Testis (tissue), 2 donors: ENCODE results near the gene MYCN.
"Not testable (repeated sequence)": the region's sequence is repeated elsewhere in the genome, so short reads cannot be mapped to it uniquely, and the experiment has no call there.

ENCODE experiments used
- POLR2A ChIP-seq: fragments of 450-650 bp; IDR thresholded peaks from one replicate; pipeline ENCODE4 v1.6.1; 2017; ENCODE audit warnings: antibody characterized with exemption, mild to moderate bottlenecking, moderate library complexity
- TF ChIP-seq, protein P1 (sequence below), 3 experiments: fragments of 450-650 bp in 2 of 3; fragments of 200-600 bp in 1 of 3; sonication (generic) in 1 of 3; IDR thresholded peaks; one replicate each; pipeline ENCODE4 v1.5.1; 2016 to 2019; ENCODE audit warnings: antibody characterized with exemption in 3 of 3, mild to moderate bottlenecking in 2 of 3, moderate library complexity in 1 of 3

DNA sequence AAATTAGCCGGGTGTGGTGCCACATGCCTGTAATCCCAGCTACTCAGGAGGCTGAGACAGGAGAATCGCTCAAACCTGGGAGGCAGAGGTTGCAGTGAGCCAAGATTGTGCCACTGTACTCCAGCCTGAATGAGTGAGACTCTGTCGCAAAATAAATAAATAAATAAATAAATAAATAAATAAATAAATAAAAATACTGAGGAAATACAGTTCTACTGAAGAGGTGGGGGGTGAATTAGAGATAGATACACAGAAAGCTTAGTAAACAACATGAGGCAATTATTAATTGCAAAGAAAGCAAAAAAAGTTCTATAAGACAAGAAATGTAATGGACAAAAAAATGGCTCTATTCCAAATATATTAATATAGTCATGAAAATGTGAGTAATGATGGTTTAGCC is 29.1 kb upstream of the MYCN start:
- TF ChIP-seq, protein P1, sequence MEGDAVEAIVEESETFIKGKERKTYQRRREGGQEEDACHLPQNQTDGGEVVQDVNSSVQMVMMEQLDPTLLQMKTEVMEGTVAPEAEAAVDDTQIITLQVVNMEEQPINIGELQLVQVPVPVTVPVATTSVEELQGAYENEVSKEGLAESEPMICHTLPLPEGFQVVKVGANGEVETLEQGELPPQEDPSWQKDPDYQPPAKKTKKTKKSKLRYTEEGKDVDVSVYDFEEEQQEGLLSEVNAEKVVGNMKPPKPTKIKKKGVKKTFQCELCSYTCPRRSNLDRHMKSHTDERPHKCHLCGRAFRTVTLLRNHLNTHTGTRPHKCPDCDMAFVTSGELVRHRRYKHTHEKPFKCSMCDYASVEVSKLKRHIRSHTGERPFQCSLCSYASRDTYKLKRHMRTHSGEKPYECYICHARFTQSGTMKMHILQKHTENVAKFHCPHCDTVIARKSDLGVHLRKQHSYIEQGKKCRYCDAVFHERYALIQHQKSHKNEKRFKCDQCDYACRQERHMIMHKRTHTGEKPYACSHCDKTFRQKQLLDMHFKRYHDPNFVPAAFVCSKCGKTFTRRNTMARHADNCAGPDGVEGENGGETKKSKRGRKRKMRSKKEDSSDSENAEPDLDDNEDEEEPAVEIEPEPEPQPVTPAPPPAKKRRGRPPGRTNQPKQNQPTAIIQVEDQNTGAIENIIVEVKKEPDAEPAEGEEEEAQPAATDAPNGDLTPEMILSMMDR (IDR thresholded peaks at IDR 0.05), result not testable (repeated sequence)
- TF ChIP-seq POLR2A, result not testable (repeated sequence)
